ENCODE data around the gene XRCC6. TPM values are rescaled to one million over a fixed set of nuclear protein-coding genes. Genes with fewer than 3 reads are reported as not detected.

Gene XRCC6
- polyA plus RNA-seq, 1 donor (not counting 4 experiments of a cell fraction or from before 2014, with no cell fraction given), result 247 TPM

- FAIRE-seq (no peak), DNase-seq (ENCODE audit: low read depth, low spot score) (no peak)
- Histone ChIP-seq H3K4me1 (ENCODE audit: control insufficient read depth, extremely low read depth, insufficient read depth, low read length) (peaks cover 26% of the 10 kb centered on the region), H3K27me3 (ENCODE audit: control insufficient read depth, extremely low read depth, insufficient read depth, low read length) (no peaks in the 10 kb centered on the region), H3K79me2 (ENCODE audit: control insufficient read depth, insufficient read depth, low read length) (peaks cover 5% of the 10 kb centered on the region), H3K4me2 (ENCODE audit: control insufficient read depth, extremely low read depth, insufficient read depth, low read depth, low read length) (no peak overlapping the region), H3K9me3 (ENCODE audit: control insufficient read depth, low read depth, low read length) (no peaks in the 10 kb centered on the region), H3K27ac (ENCODE audit: control insufficient read depth, insufficient read depth, low read length) (no peak overlapping the region), H2AFZ (ENCODE audit: control insufficient read depth, low read length) (no peak overlapping the region), H3K9ac (ENCODE audit: control insufficient read depth, extremely low read depth, insufficient read depth, low read length) (no peak overlapping the region), H3K36me3 (ENCODE audit: control insufficient read depth in 2 of 2, extremely low read depth in 1 of 2, insufficient read depth in 2 of 2, low read length in 2 of 2) (peaks cover 19 to 43% of the 10 kb centered on the region in 2 experiments), H3K4me3 (ENCODE audit: control insufficient read depth in 2 of 3, extremely low read depth in 1 of 3, insufficient read depth in 2 of 3, low read depth in 1 of 3, low read length in 3 of 3) (no peak overlapping the region), H4K20me1 (ENCODE audit: control insufficient read depth, extremely low read depth, insufficient read depth, low read length) (no peaks in the 10 kb centered on the region), H3K9me1 (ENCODE audit: control insufficient read depth, extremely low read depth, insufficient read depth, low read length) (no peaks in the 10 kb centered on the region)
- TF ChIP-seq EZH2 (IDR thresholded peaks at IDR 0.05; ENCODE audit: low read length), result no peak
- TF ChIP-seq, protein P1, sequence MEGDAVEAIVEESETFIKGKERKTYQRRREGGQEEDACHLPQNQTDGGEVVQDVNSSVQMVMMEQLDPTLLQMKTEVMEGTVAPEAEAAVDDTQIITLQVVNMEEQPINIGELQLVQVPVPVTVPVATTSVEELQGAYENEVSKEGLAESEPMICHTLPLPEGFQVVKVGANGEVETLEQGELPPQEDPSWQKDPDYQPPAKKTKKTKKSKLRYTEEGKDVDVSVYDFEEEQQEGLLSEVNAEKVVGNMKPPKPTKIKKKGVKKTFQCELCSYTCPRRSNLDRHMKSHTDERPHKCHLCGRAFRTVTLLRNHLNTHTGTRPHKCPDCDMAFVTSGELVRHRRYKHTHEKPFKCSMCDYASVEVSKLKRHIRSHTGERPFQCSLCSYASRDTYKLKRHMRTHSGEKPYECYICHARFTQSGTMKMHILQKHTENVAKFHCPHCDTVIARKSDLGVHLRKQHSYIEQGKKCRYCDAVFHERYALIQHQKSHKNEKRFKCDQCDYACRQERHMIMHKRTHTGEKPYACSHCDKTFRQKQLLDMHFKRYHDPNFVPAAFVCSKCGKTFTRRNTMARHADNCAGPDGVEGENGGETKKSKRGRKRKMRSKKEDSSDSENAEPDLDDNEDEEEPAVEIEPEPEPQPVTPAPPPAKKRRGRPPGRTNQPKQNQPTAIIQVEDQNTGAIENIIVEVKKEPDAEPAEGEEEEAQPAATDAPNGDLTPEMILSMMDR (optimal IDR thresholded peaks at IDR 0.05 in 1 of 3, IDR thresholded peaks at IDR 0.05 in 1 of 3, conservative IDR thresholded peaks at IDR 0.05 in 1 of 3; ENCODE audit: extremely low read depth in 1 of 3, insufficient read depth in 2 of 3, low read length in 3 of 3), result no peak
- dilution Hi-C loops (cut with MboI; ENCODE audit: extremely low pct_ligation_motif_present, low sequenced_read_pairs), result no loop called here
Observed at GRCh38 chr22:41664490-41664889, 43.4 kb downstream of the XRCC6 start.

DNA sequence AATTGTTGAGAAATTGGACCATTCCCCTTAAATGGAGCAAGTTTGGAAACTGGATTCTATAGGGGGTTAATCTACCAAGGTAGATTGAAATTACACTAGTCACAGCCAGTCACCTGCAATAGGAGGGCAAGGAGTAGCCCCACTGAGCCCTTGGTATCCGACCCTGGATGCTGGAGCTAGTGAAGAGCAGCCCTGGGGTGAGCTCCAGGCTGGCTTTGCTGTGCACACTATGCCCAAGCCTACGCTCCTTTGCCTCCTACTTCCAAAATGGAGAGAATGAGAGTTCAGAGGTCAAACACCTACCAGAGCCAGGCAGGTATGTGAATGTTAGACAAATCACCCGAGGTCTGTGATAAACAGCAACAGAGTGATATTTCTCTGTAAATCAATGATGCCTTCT, 43.9 kb downstream of the XRCC6 start:
- TF ChIP-seq, protein P1 (optimal IDR thresholded peaks at IDR 0.05 in 1 of 3, IDR thresholded peaks at IDR 0.05 in 1 of 3, conservative IDR thresholded peaks at IDR 0.05 in 1 of 3; ENCODE audit: extremely low read depth in 1 of 3, insufficient read depth in 2 of 3, low read length in 3 of 3), result no peak
- no peak for TF ChIP-seq EZH2 (IDR thresholded peaks at IDR 0.05; ENCODE audit: low read length)
- Histone ChIP-seq H3K27me3 (ENCODE audit: control insufficient read depth, extremely low read depth, insufficient read depth, low read length) (no peaks in the 10 kb centered on the region), H3K36me3 (ENCODE audit: control insufficient read depth in 2 of 2, extremely low read depth in 1 of 2, insufficient read depth in 2 of 2, low read length in 2 of 2) (peaks cover 17 to 38% of the 10 kb centered on the region in 2 experiments), H3K9me1 (ENCODE audit: control insufficient read depth, extremely low read depth, insufficient read depth, low read length) (no peaks in the 10 kb centered on the region), H3K9me3 (ENCODE audit: control insufficient read depth, low read depth, low read length) (no peaks in the 10 kb centered on the region), H3K4me1 (ENCODE audit: control insufficient read depth, extremely low read depth, insufficient read depth, low read length) (peaks cover 28% of the 10 kb centered on the region), H3K9ac (ENCODE audit: control insufficient read depth, extremely low read depth, insufficient read depth, low read length) (no peak overlapping the region), H2AFZ (ENCODE audit: control insufficient read depth, low read length) (no peak overlapping the region), H3K4me2 (ENCODE audit: control insufficient read depth, extremely low read depth, insufficient read depth, low read depth, low read length) (no peak overlapping the region), H3K27ac (ENCODE audit: control insufficient read depth, insufficient read depth, low read length) (no peak overlapping the region), H4K20me1 (ENCODE audit: control insufficient read depth, extremely low read depth, insufficient read depth, low read length) (no peaks in the 10 kb centered on the region), H3K79me2 (ENCODE audit: control insufficient read depth, insufficient read depth, low read length) (peaks cover 6% of the 10 kb centered on the region), H3K4me3 (ENCODE audit: control insufficient read depth in 2 of 3, extremely low read depth in 1 of 3, insufficient read depth in 2 of 3, low read depth in 1 of 3, low read length in 3 of 3) (no peak overlapping the region)
- no peak for DNase-seq (ENCODE audit: low read depth, low spot score)
- dilution Hi-C loops (cut with MboI; ENCODE audit: extremely low pct_ligation_motif_present, low sequenced_read_pairs), result no loop called here
- no peak for FAIRE-seq

All from keratinocyte (primary cell).